HepG2 (cell line): Measurements from ENCODE around the gene TXNDC11. TPM values are rescaled to one million over a fixed set of nuclear protein-coding genes. Genes with fewer than 3 reads are reported as not detected.
A peak's percentile ranks its signal among the peaks of the same experiment; 100 is the strongest.

ENCODE experiments used
- ADNP ChIP-seq: sonication (generic); formaldehyde crosslinking; IDR thresholded peaks from 2 replicates; pipeline ENCODE4 v1.4.0; 2020; ENCODE audit warnings: missing genetic modification reagents
- ATF7-NPFF ChIP-seq: sonication (generic); formaldehyde crosslinking; IDR thresholded peaks from 2 replicates; pipeline ENCODE4 v1.8.1; 2023; ENCODE audit warnings: mild to moderate bottlenecking, low read depth, missing genetic modification reagents, moderate library complexity
- BCL6 ChIP-seq: IDR thresholded peaks from 2 replicates; pipeline ENCODE4 v1.6.1; 2016; ENCODE audit warnings: missing genetic modification reagents, missing compliant biosample characterization
- DMTF1 ChIP-seq: sonication (generic); formaldehyde crosslinking; IDR thresholded peaks from 2 replicates; pipeline ENCODE4 v1.4.0; 2020; ENCODE audit warnings: mild to moderate bottlenecking, missing genetic modification reagents
- ELF3 ChIP-seq: IDR thresholded peaks from 2 replicates; pipeline ENCODE4 v1.6.1; 2016; ENCODE audit warnings: missing genetic modification reagents, missing compliant biosample characterization
- HMGA1 ChIP-seq: sonication (generic); formaldehyde crosslinking; conservative IDR thresholded peaks from 2 replicates; pipeline ENCODE4 v1.4.0; 2020; ENCODE audit warnings: missing genetic modification reagents
- NR2F6 ChIP-seq, 2 experiments: IDR thresholded peaks; 2 replicates each; pipeline ENCODE4 v1.6.1; 2016; ENCODE audit warnings: antibody characterized with exemption in 1 of 2, mild to moderate bottlenecking in 1 of 2
- PATZ1 ChIP-seq: sonication (generic); formaldehyde crosslinking; IDR thresholded peaks from 2 replicates; pipeline ENCODE4 v1.4.0; 2020; ENCODE audit warnings: missing genetic modification reagents
- PITX1 ChIP-seq: sonication (generic); formaldehyde crosslinking; IDR thresholded peaks from 2 replicates; pipeline ENCODE4 v1.5.1; 2020; ENCODE audit warnings: mild to moderate bottlenecking, missing genetic modification reagents
- POLR2G ChIP-seq: fragments of 200-400 bp; formaldehyde crosslinking; IDR thresholded peaks from 2 replicates; pipeline ENCODE4 v1.6.1; 2018; ENCODE audit warnings: mild to moderate bottlenecking, low read depth, low read length, moderate library complexity
- SCMH1 ChIP-seq: sonication (generic); formaldehyde crosslinking; IDR thresholded peaks from 2 replicates; pipeline ENCODE4 v1.9.0; 2021; ENCODE audit warnings: missing genetic modification reagents, mild to moderate bottlenecking, borderline replicate concordance
- U2AF2 ChIP-seq: fragments of 200-400 bp; formaldehyde crosslinking; IDR thresholded peaks from 2 replicates; pipeline ENCODE4 v1.6.1; 2017; ENCODE audit warnings: low read depth, mild to moderate bottlenecking, low read length
- ZFP90 ChIP-seq: sonication (generic); formaldehyde crosslinking; IDR thresholded peaks from 2 replicates; pipeline ENCODE4 v1.8.0; 2022; ENCODE audit warnings: missing genetic modification reagents, mild to moderate bottlenecking, inconsistent platforms, borderline replicate concordance
- ZMAT3 ChIP-seq: sonication (generic); formaldehyde crosslinking; conservative IDR thresholded peaks from 2 replicates; pipeline ENCODE4 v1.7.0; 2021; ENCODE audit warnings: missing genetic modification reagents
- ZNF274 ChIP-seq: sonication (generic); formaldehyde crosslinking; IDR thresholded peaks from 2 replicates; pipeline ENCODE4 v1.5.1; 2020; ENCODE audit warnings: mild to moderate bottlenecking, missing genetic modification reagents
- ZNF34 ChIP-seq: sonication (generic); formaldehyde crosslinking; IDR thresholded peaks from 2 replicates; pipeline ENCODE4 v1.4.0; 2020; ENCODE audit warnings: mild to moderate bottlenecking, missing genetic modification reagents, borderline replicate concordance
- ZNF547 ChIP-seq: sonication (generic); formaldehyde crosslinking; IDR thresholded peaks from 2 replicates; pipeline ENCODE4 v1.5.1; 2020; ENCODE audit warnings: mild to moderate bottlenecking, missing genetic modification reagents
- ZNF605 ChIP-seq: sonication (generic); formaldehyde crosslinking; IDR thresholded peaks from 2 replicates; pipeline ENCODE4 v1.8.0; 2022; ENCODE audit warnings: mild to moderate bottlenecking, missing genetic modification reagents
- ZNF777 ChIP-seq: sonication (generic); formaldehyde crosslinking; IDR thresholded peaks from 2 replicates; pipeline ENCODE4 v1.4.0; 2020; ENCODE audit warnings: missing genetic modification reagents
- ZNF782 ChIP-seq: sonication (generic); formaldehyde crosslinking; IDR thresholded peaks from 2 replicates; pipeline ENCODE4 v1.4.0; 2020; ENCODE audit warnings: missing genetic modification reagents, mild to moderate bottlenecking, borderline replicate concordance
- polyA plus RNA-seq, 8 experiments: library from polyadenylated mRNA; depleted of rRNA in 3 of 8; stranded (reverse) in 7 of 8; unstranded in 1 of 8; fragments of >200 nt; fragmentation: Illumina TruSeq in 4 of 8; extraction: Trizol in 4 of 8; gene quantifications; 2 replicates each; pipeline versions ENCODE4 v1.2.1 to v1.2.3, GENCODE V29; 2011 to 2016; ENCODE audit warnings: low read depth in 4 of 8, missing spikeins in 1 of 8, mixed read lengths in 1 of 8; ENCODE audit not compliant: insufficient read depth in 1 of 8
- total RNA-seq, 5 experiments: library from RNA; depleted of rRNA; stranded (reverse); fragments of >200 nt; fragmentation: Illumina TruSeq; extraction: Trizol; gene quantifications; 2 replicates each; pipeline ENCODE4 v1.2.3, GENCODE V29; 2016; ENCODE audit warnings: low read depth in 1 of 5
- TF ChIP-seq, protein P1 (sequence below): sonication (generic); formaldehyde crosslinking; IDR thresholded peaks from 2 replicates; pipeline ENCODE4 v1.5.0; 2020; ENCODE audit warnings: missing genetic modification reagents
- TF ChIP-seq, protein P2 (sequence below): sonication (generic); formaldehyde crosslinking; IDR thresholded peaks from 2 replicates; pipeline ENCODE4 v1.4.0; 2020; ENCODE audit warnings: missing genetic modification reagents, borderline replicate concordance

TXNDC11 gene
- total and polyA plus RNA-seq, 2 of the 13 experiments (the other 11 are each of a cell fraction or from before 2014, with no cell fraction given): 74.9 to 123 TPM

DNA sequence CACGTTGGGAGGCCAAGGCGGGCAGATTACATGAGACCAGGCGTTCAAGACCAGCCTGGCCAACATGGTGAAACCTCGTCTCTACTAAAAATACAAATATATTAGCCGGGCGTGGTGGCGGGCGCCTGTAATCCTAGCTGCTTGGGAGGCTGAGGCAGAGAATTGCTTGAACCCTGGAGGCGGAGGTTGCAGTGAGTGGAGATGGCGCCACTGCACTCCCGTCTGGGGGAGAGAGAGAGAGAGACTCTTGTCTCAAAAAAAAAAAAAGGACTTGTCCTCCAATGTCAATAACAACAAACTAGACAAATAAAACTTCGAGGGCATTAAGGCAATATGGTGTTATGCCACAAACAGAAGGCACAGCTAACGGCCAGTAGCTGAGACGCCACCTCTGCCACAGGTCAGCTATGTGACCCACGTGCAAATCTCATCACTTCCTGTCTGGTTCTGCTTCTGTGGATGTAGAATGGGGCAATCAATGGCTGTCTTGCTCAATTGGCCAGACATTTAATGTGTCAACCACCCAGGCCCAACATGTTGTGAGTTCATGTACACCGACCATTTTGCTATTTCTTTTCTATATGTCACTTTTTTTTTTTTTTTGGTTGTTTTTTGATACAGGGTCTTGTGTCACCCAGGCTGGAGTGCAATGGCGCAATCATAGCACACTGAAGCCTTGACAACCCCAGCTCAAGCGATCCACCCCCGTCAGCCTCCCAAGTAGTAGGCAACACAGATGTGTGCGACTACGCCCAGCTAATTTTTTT lies 834 bp upstream of the TXNDC11 start (continued):
- TF ChIP-seq PITX1 (peak; percentile 11; the same call in 1 of the 2 replicates), HMGA1 (CRISPR knock-in tag) (no peak), ZMAT3 (CRISPR knock-in tag) (no peak), ZFP90 (CRISPR knock-in tag) (peak; percentile 10; the same call in 1 of the 2 replicates), ADNP (CRISPR knock-in tag) (peak; percentile 83; the same call in 1 of the 2 replicates), PATZ1 (CRISPR knock-in tag) (peak; percentile 66), POLR2G (peak; percentile 21; the same call in 1 of the 2 replicates), ZNF605 (no peak; the same call in 1 of the 2 replicates), ZNF547 (CRISPR knock-in tag) (peak; percentile 51; the same call in 1 of the 2 replicates), DMTF1 (CRISPR knock-in tag) (no peak), ZNF777 (peak; percentile 60; the same call in 1 of the 2 replicates), U2AF2 (no peak), SCMH1 (no peak), NR2F6 (IDR thresholded peaks at IDR 0.05) (peak; percentile 90), NR2F6 (CRISPR knock-in tag; IDR thresholded peaks at IDR 0.05) (peak; percentile 93), ZNF34 (CRISPR knock-in tag) (no peak), ZNF274 (CRISPR knock-in tag) (no peak; the same call in 1 of the 2 replicates), ZNF782 (CRISPR knock-in tag) (no peak; the same call in 1 of the 2 replicates), ELF3 (CRISPR knock-in tag) (peak; percentile 90), ATF7-NPFF (CRISPR knock-in tag) (no peak), BCL6 (CRISPR knock-in tag) (peak; percentile 81; the same call in 1 of the 2 replicates)
- TF ChIP-seq, protein P1, sequence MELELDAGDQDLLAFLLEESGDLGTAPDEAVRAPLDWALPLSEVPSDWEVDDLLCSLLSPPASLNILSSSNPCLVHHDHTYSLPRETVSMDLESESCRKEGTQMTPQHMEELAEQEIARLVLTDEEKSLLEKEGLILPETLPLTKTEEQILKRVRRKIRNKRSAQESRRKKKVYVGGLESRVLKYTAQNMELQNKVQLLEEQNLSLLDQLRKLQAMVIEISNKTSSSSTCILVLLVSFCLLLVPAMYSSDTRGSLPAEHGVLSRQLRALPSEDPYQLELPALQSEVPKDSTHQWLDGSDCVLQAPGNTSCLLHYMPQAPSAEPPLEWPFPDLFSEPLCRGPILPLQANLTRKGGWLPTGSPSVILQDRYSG (CRISPR knock-in tag): no peak
- TF ChIP-seq, protein P2, sequence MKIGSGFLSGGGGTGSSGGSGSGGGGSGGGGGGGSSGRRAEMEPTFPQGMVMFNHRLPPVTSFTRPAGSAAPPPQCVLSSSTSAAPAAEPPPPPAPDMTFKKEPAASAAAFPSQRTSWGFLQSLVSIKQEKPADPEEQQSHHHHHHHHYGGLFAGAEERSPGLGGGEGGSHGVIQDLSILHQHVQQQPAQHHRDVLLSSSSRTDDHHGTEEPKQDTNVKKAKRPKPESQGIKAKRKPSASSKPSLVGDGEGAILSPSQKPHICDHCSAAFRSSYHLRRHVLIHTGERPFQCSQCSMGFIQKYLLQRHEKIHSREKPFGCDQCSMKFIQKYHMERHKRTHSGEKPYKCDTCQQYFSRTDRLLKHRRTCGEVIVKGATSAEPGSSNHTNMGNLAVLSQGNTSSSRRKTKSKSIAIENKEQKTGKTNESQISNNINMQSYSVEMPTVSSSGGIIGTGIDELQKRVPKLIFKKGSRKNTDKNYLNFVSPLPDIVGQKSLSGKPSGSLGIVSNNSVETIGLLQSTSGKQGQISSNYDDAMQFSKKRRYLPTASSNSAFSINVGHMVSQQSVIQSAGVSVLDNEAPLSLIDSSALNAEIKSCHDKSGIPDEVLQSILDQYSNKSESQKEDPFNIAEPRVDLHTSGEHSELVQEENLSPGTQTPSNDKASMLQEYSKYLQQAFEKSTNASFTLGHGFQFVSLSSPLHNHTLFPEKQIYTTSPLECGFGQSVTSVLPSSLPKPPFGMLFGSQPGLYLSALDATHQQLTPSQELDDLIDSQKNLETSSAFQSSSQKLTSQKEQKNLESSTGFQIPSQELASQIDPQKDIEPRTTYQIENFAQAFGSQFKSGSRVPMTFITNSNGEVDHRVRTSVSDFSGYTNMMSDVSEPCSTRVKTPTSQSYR (CRISPR knock-in tag): peak; percentile 79
